GM23248 (cell line): ENCODE results near the gene FAM76A.

Experiments used
- EZH2 ChIP-seq: fragments of 200-600 bp; sonication (generic); IDR thresholded peaks from 2 replicates; pipeline ENCODE4 v1.6.1; 2018; ENCODE audit warnings: antibody characterized with exemption, mild to moderate bottlenecking; ENCODE audit not compliant: insufficient read depth, poor library complexity, severe bottlenecking
- EZH2phosphoT487 ChIP-seq: fragments of 200-600 bp; sonication (generic); IDR thresholded peaks from 2 replicates; pipeline ENCODE4 v1.6.1; 2018; ENCODE audit warnings: antibody characterized with exemption, moderate library complexity, mild to moderate bottlenecking, low read depth; ENCODE audit not compliant: insufficient read depth

DNA sequence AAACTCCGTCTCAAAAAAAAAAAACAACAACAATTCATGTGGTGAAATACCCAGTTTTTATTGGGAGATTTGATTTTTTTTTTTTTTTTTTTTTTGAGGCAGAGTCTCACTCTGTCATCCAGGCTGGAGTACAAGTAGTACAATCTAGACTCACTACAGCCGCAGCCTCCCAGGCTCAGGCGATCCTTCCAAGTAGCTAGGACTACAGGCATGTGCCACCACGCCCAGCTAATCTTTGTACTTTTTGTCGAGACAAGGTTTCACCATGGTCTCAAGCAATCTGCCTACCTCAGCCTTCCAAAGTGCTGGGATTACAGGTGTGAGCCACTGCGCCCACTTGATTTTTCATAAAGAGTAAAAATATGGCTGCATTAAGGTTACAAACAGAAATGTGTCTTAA, 15.4 kb downstream of the FAM76A start:
- no peak for TF ChIP-seq EZH2
- no peak for TF ChIP-seq EZH2phosphoT487
